Muscle of leg (tissue), 11 donors: Measurements from ENCODE around the gene CPAMD8. TPM values are rescaled to one million over a fixed set of nuclear protein-coding genes. Genes with fewer than 3 reads are reported as not detected.

Experiments used
- DNase-seq: peaks from one replicate; pipeline ENCODE4 v3.0.0; 2013
- H3K27ac ChIP-seq: one replicate; pipeline ENCODE4 v1.5.1; 2013; ENCODE audit warnings: mild to moderate bottlenecking, low read length, control low read depth
- H3K27me3 ChIP-seq: one replicate; pipeline ENCODE4 v1.6.1; 2013; ENCODE audit warnings: low read length; ENCODE audit not compliant: control insufficient read depth, insufficient read depth
- H3K36me3 ChIP-seq: one replicate; pipeline ENCODE4 v1.6.1; 2013; ENCODE audit warnings: low read length; ENCODE audit not compliant: control insufficient read depth, insufficient read depth
- H3K4me1 ChIP-seq: one replicate; pipeline ENCODE4 v1.6.1; 2013; ENCODE audit warnings: low read length; ENCODE audit not compliant: control insufficient read depth, insufficient read depth
- H3K4me3 ChIP-seq: one replicate; pipeline ENCODE4 v1.5.1; 2013; ENCODE audit warnings: low read length, control low read depth
- H3K9me3 ChIP-seq: replicated peaks from 2 replicates; pipeline ENCODE4 v1.6.1; 2013; ENCODE audit warnings: low read depth, low read length; ENCODE audit not compliant: control insufficient read depth
- WGBS: methylation state at CpG from one replicate; pipeline ENCODE4 v1.1.5; 2013; ENCODE audit warnings: missing lambda C conversion rate; ENCODE audit not compliant: insufficient coverage; 5-methylcytosine and 5-hydroxymethylcytosine counted together
- polyA plus RNA-seq, 8 donors: library from polyadenylated mRNA; unstranded; fragments of 120-200 nt; gene quantifications; one replicate each; pipeline versions ENCODE4 v1.2.1 to v1.2.3, GENCODE V29; 2013; ENCODE audit warnings: inconsistent platforms in 1 of 8, low replicate concordance in 1 of 8; ENCODE audit not compliant: insufficient read length in 8 of 8, insufficient read depth in 1 of 8
- total RNA-seq: library from RNA; stranded (reverse); fragments of 120-200 nt; gene quantifications from one replicate; pipeline ENCODE4 v1.2.4, GENCODE V29; 2013

Gene CPAMD8
- total and polyA plus RNA-seq, 9 donors, result 2.2 to 10.1 (median 5.2) TPM

DNA sequence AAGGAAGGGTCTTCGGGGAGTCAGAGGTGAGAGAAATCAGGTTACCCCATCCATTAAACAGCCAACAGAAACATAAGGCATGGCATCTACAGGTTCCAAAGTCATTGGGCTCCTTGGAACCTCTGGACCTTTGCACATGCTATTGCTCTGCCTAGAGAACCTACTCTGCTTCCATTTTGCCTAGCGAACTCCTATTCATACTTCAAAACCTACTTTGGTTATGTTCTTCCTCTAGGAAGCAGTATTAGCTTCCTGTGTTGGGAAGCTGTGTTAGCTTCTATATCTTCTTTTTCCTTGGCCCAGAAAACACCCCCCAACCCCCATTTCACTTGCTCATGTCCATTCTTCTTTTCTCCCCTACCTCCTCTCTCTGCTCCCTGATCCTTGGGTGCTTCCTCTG, 98.3 kb downstream of the CPAMD8 start:
- H3K27me3 ChIP-seq, result no peaks in the 10 kb centered on the region
- DNase-seq, result no peak
- H3K4me1 ChIP-seq, result no peaks in the 10 kb centered on the region
- peaks cover 13% of the 10 kb centered on the region for H3K9me3 ChIP-seq
- H3K27ac ChIP-seq, result no peak overlapping the region
- WGBS, result 100% methylated on average over 1 of the region's 2 CpGs
- no peak overlapping the region for H3K4me3 ChIP-seq
- no peaks in the 10 kb centered on the region for H3K36me3 ChIP-seq

- WGBS, result 91% methylated on average over 13 of the region's 13 CpGs
- no peaks in the 10 kb centered on the region for H3K27me3 ChIP-seq
- no peak for DNase-seq
Observed at GRCh38 chr19:16927883-16928282, 98.7 kb downstream of the CPAMD8 start.

DNA sequence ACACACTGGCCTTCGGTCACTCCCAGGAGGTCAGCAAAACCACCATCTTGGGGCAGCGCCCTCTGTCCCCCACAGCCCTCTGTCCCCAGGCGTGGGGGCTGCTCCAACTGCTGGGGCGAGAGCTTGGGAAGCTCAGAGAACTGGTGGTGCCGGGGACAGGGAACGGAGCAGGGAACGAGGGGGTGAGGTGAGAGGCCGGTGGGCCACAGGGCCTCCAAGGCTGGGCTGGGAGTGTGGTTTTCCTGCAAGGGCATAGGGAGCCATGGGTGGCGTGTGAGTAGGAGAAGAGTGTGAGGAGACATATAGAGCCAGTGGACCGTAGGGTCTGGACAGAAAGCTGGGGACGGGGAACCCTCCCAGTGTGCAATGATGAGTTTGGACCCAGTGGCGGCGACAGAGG, 103.7 kb downstream of the CPAMD8 start:
- no peak overlapping the region for H3K27ac ChIP-seq
- DNase-seq, result no peak
- peaks cover 10% of the 10 kb centered on the region for H3K9me3 ChIP-seq
- H3K4me3 ChIP-seq, result no peak overlapping the region
- 94% methylated on average over 12 of the region's 13 CpGs for WGBS
- no peaks in the 10 kb centered on the region for H3K36me3 ChIP-seq
- no peaks in the 10 kb centered on the region for H3K27me3 ChIP-seq
- H3K4me1 ChIP-seq, result no peaks in the 10 kb centered on the region

More at GRCh38 chr19:16927883-16928282, 98.7 kb downstream of the CPAMD8 start:
- no peaks in the 10 kb centered on the region for H3K36me3 ChIP-seq
- no peak overlapping the region for H3K4me3 ChIP-seq
- H3K4me1 ChIP-seq, result no peaks in the 10 kb centered on the region
- peaks cover 12% of the 10 kb centered on the region for H3K9me3 ChIP-seq
- no peak overlapping the region for H3K27ac ChIP-seq

DNA sequence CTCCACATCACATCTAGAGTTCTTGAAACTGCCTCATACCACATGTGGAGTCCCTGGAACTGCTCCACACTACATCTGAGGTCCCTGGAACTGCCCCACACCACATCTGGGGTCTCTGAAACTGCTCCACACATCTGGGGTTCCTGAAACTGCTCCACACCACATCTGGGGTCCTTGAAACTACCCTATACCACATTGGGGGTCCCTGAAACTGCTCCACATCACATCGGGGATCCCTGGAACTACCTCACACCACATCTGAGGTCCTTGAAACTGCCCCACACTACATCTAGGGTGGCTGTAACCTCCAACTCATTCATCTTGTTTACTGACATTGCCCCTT, 104.0 kb downstream of the CPAMD8 start:
- Histone ChIP-seq H3K4me1 (no peaks in the 10 kb centered on the region), H3K4me3 (no peak overlapping the region), H3K27ac (no peak overlapping the region), H3K27me3 (no peaks in the 10 kb centered on the region), H3K36me3 (no peaks in the 10 kb centered on the region), H3K9me3 (peaks cover 10% of the 10 kb centered on the region)
- no peak for DNase-seq
- 75% methylated on average over 1 of the region's 1 CpG for WGBS

- no peak for DNase-seq
- no peaks in the 10 kb centered on the region for H3K4me1 ChIP-seq
- H3K9me3 ChIP-seq, result peaks cover 10% of the 10 kb centered on the region
- no peak overlapping the region for H3K4me3 ChIP-seq
- H3K27me3 ChIP-seq, result no peaks in the 10 kb centered on the region
- no peaks in the 10 kb centered on the region for H3K36me3 ChIP-seq
- no peak overlapping the region for H3K27ac ChIP-seq
- WGBS, result 89% methylated on average over 19 of the region's 21 CpGs
Observed at GRCh38 chr19:16921766-16922591, 104.6 kb downstream of the CPAMD8 start.

DNA sequence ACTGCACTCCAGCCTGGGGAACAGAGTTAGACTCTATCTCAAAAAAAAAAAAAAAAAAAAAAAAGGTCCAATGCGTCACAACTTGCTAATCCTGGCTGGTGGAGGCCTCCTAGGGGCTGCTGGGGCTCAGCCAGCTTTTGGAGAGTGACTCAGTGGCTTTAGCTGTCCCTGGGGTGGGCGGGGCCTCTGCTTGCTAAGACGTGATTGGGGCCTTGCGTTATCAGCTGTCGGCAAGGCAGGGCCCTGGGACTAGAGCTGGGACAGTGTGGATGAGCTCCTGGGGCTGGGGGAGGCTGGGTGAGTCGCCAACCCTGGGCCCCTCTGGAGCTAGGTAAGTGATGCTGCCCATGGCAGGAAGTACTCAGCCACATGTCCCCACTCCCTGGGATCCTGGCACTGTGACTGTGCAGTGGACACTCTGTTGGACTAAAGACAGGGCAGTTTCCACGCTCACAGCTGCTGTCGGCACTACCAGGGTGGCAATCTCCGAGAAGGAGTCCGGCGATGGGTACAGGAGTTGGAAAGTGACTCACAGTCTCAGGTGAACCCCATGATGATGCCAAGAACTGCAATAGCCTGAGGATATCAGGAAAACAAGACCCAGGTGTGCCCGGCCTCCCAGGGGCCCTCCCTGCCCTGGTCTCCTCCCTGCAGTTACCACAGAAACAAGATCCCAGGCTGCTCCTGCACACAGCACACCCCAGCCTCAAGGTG, 105.6 kb downstream of the CPAMD8 start:
- whole genome bisulfite sequencing, result 83% methylated on average over 8 of the region's 12 CpGs
- Histone ChIP-seq H3K36me3 (no peaks in the 10 kb centered on the region), H3K27ac (no peak overlapping the region), H3K27me3 (no peaks in the 10 kb centered on the region), H3K4me1 (no peaks in the 10 kb centered on the region), H3K4me3 (no peak overlapping the region), H3K9me3 (peaks cover 10% of the 10 kb centered on the region)
- DNase-seq, result no peak

- H3K4me1 ChIP-seq, result no peaks in the 10 kb centered on the region
Observed at GRCh38 chr19:16919496-16919895, 107.1 kb downstream of the CPAMD8 start.

DNA sequence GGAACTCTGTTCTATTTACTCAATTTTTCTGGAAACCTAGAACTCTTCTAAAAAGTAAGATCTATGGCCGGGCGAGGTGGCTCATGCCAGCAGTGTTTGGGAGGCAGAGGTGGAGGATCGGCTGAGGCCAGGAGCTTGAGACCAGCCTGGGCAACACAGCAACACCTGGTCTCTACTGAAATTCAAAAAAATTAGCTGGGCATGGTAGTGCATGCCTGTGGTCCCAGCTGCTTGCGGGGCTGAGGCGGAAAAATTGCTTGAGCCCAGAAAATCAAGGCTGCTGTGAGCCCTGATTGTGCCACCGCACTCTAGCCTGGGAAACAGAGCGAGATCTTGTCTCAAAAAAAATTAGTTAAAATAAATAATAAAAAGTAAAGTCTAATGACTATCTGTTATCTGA, 109.2 kb downstream of the CPAMD8 start:
- Histone ChIP-seq H3K4me1 (no peaks in the 10 kb centered on the region), H3K4me3 (no peak overlapping the region), H3K27ac (no peak overlapping the region), H3K36me3 (no peaks in the 10 kb centered on the region), H3K9me3 (peaks cover 29% of the 10 kb centered on the region), H3K27me3 (no peaks in the 10 kb centered on the region)
- no peak for DNase-seq
- WGBS, result 65% methylated on average over 5 of the region's 7 CpGs

More at GRCh38 chr19:16919496-16919895, 107.1 kb downstream of the CPAMD8 start:
- Histone ChIP-seq H3K36me3 (no peaks in the 10 kb centered on the region), H3K27ac (no peak overlapping the region), H3K9me3 (peaks cover 11% of the 10 kb centered on the region), H3K27me3 (no peaks in the 10 kb centered on the region), H3K4me3 (no peak overlapping the region)
- DNase-seq, result no peak
- 92% methylated on average over 2 of the region's 4 CpGs for WGBS

- no peaks in the 10 kb centered on the region for H3K36me3 ChIP-seq
- no peaks in the 10 kb centered on the region for H3K27me3 ChIP-seq
- no peak for DNase-seq
- H3K27ac ChIP-seq, result no peak overlapping the region
- no peaks in the 10 kb centered on the region for H3K4me1 ChIP-seq
- WGBS, result 50% methylated on average over 2 of the region's 3 CpGs
- peaks cover 34% of the 10 kb centered on the region for H3K9me3 ChIP-seq
- no peak overlapping the region for H3K4me3 ChIP-seq
Observed at GRCh38 chr19:16915734-16916133, 110.9 kb downstream of the CPAMD8 start.

- DNase-seq, result no peak
- Histone ChIP-seq H3K9me3 (peaks cover 34% of the 10 kb centered on the region), H3K4me1 (no peaks in the 10 kb centered on the region), H3K4me3 (no peak overlapping the region), H3K27ac (no peak overlapping the region), H3K27me3 (no peaks in the 10 kb centered on the region), H3K36me3 (no peaks in the 10 kb centered on the region)
- WGBS, result 83% methylated on average over 1 of the region's 3 CpGs
Observed at GRCh38 chr19:16915135-16915534, 111.5 kb downstream of the CPAMD8 start.
